HG03460 (cell line): ENCODE measurements around the gene PLEKHM3.

Source experiments
- ATAC-seq: cut with Tn5 transposase; IDR thresholded peaks from one replicate; pipeline ENCODE4 v1.9.1; 2021; ENCODE audit not compliant: unreplicated experiment

The PLEKHM3 gene

GRCh38 chr2:207867056-207867455 is 158.3 kb downstream of the PLEKHM3 start:
- ATAC-seq: no peak

- ATAC-seq: no peak
These were observed 160.1 kb downstream of the PLEKHM3 start for GRCh38 chr2:207865210-207865609.

- no peak for ATAC-seq
These were observed 162.0 kb downstream of the PLEKHM3 start for GRCh38 chr2:207863345-207863744.

GRCh38 chr2:207861789-207862188 is 163.5 kb downstream of the PLEKHM3 start:
- ATAC-seq: no peak

GRCh38 chr2:207860685-207861084 is 164.6 kb downstream of the PLEKHM3 start:
- ATAC-seq: no peak

- ATAC-seq: no peak
These were observed 169.7 kb downstream of the PLEKHM3 start for GRCh38 chr2:207855591-207855990.

GRCh38 chr2:207854484-207855440 is 170.6 kb downstream of the PLEKHM3 start:
- no peak for ATAC-seq

- no peak for ATAC-seq
These were observed 172.5 kb downstream of the PLEKHM3 start for GRCh38 chr2:207852791-207853190.

- no peak for ATAC-seq
These were observed 175.9 kb downstream of the PLEKHM3 start for GRCh38 chr2:207849443-207849842.

GRCh38 chr2:207848545-207848928 is 176.8 kb downstream of the PLEKHM3 start:
- ATAC-seq: no peak

GRCh38 chr2:207847807-207848544 is 177.4 kb downstream of the PLEKHM3 start:
- no peak for ATAC-seq

GRCh38 chr2:207847098-207847806 is 178.1 kb downstream of the PLEKHM3 start:
- no peak for ATAC-seq

GRCh38 chr2:207845202-207845864 is 180.0 kb downstream of the PLEKHM3 start:
- no peak for ATAC-seq

- no peak for ATAC-seq
These were observed 180.7 kb downstream of the PLEKHM3 start for GRCh38 chr2:207844648-207845047.

GRCh38 chr2:207840101-207840500 is 185.2 kb downstream of the PLEKHM3 start:
- no peak for ATAC-seq

GRCh38 chr2:207839575-207839974 is 185.8 kb downstream of the PLEKHM3 start:
- no peak for ATAC-seq

GRCh38 chr2:207839028-207839427 is 186.3 kb downstream of the PLEKHM3 start:
- no peak for ATAC-seq

- ATAC-seq: no peak
These were observed 188.7 kb downstream of the PLEKHM3 start for GRCh38 chr2:207836521-207837133.

- no peak for ATAC-seq
These were observed 189.5 kb downstream of the PLEKHM3 start for GRCh38 chr2:207835805-207836204.

GRCh38 chr2:207833251-207833751 is 192.0 kb downstream of the PLEKHM3 start:
- ATAC-seq: peak; percentile 93
